HepG2 (cell line): ENCODE data around the gene MRFAP1. TPM values are rescaled to one million over a fixed set of nuclear protein-coding genes. Genes with fewer than 3 reads are reported as not detected.

ENCODE experiments used
- ATRX ChIP-seq: sonication (generic); formaldehyde crosslinking; IDR thresholded peaks from 2 replicates; pipeline ENCODE4 v1.4.0; 2020; ENCODE audit warnings: missing genetic modification reagents, borderline replicate concordance
- HES4 ChIP-seq: sonication (generic); formaldehyde crosslinking; IDR thresholded peaks from 2 replicates; pipeline ENCODE4 v1.9.0; 2021; ENCODE audit warnings: mild to moderate bottlenecking, missing genetic modification reagents, borderline replicate concordance
- HOXA7 ChIP-seq: sonication (generic); formaldehyde crosslinking; IDR thresholded peaks from 2 replicates; pipeline ENCODE4 v1.8.1; 2022; ENCODE audit warnings: mild to moderate bottlenecking, missing genetic modification reagents, moderate library complexity
- JDP2 ChIP-seq: sonication (generic); formaldehyde crosslinking; IDR thresholded peaks from 2 replicates; pipeline ENCODE4 v1.8.1; 2022; ENCODE audit warnings: missing genetic modification reagents, borderline replicate concordance
- MEF2D ChIP-seq: sonication (generic); formaldehyde crosslinking; IDR thresholded peaks from 2 replicates; pipeline ENCODE4 v1.5.1; 2020; ENCODE audit warnings: mild to moderate bottlenecking, missing genetic modification reagents
- MXI1 ChIP-seq: IDR thresholded peaks from 3 replicates; pipeline ENCODE4 v1.6.1; 2012; ENCODE audit warnings: low read depth, low read length, inconsistent platforms, borderline replicate concordance
- NR2F2 ChIP-seq: IDR thresholded peaks from 2 replicates; pipeline ENCODE4 v1.6.1; 2012; ENCODE audit warnings: low read depth, inconsistent platforms, borderline replicate concordance
- STAT5B ChIP-seq: sonication (generic); formaldehyde crosslinking; IDR thresholded peaks from 2 replicates; pipeline ENCODE4 v1.4.0; 2020; ENCODE audit warnings: missing genetic modification reagents
- ZNF607 ChIP-seq: sonication (generic); formaldehyde crosslinking; IDR thresholded peaks from 2 replicates; pipeline ENCODE4 v1.5.1; 2020; ENCODE audit warnings: missing genetic modification reagents, mild to moderate bottlenecking, borderline replicate concordance
- polyA plus RNA-seq, 8 experiments: library from polyadenylated mRNA; depleted of rRNA in 3 of 8; stranded (reverse) in 7 of 8; unstranded in 1 of 8; fragments of >200 nt; fragmentation: Illumina TruSeq in 4 of 8; extraction: Trizol in 4 of 8; gene quantifications; 2 replicates each; pipeline versions ENCODE4 v1.2.1 to v1.2.3, GENCODE V29; 2011 to 2016; ENCODE audit warnings: low read depth in 4 of 8, missing spikeins in 1 of 8, mixed read lengths in 1 of 8; ENCODE audit not compliant: insufficient read depth in 1 of 8
- total RNA-seq, 5 experiments: library from RNA; depleted of rRNA; stranded (reverse); fragments of >200 nt; fragmentation: Illumina TruSeq; extraction: Trizol; gene quantifications; 2 replicates each; pipeline ENCODE4 v1.2.3, GENCODE V29; 2016; ENCODE audit warnings: low read depth in 1 of 5
- TF ChIP-seq, protein P1 (sequence below), 2 experiments: fragments of 450-650 bp in 1 of 2; sonication (generic) in 1 of 2; formaldehyde crosslinking in 1 of 2; IDR thresholded peaks; 2 replicates each; pipeline versions ENCODE4 v1.6.1 to v1.8.0; 2016 to 2022; ENCODE audit warnings: antibody characterized with exemption in 1 of 2, mild to moderate bottlenecking in 1 of 2, missing genetic modification reagents in 1 of 2
- TF ChIP-seq, protein P2 (sequence below): sonication (generic); formaldehyde crosslinking; IDR thresholded peaks from 2 replicates; pipeline ENCODE4 v1.8.1; 2023; ENCODE audit warnings: mild to moderate bottlenecking, missing genetic modification reagents, borderline replicate concordance
- TF ChIP-seq, protein P3 (sequence below): sonication (generic); formaldehyde crosslinking; IDR thresholded peaks from 2 replicates; pipeline ENCODE4 v1.4.0; 2020; ENCODE audit warnings: missing genetic modification reagents, mild to moderate bottlenecking, borderline replicate concordance
- TF ChIP-seq, protein P4 (sequence below): sonication (generic); formaldehyde crosslinking; IDR thresholded peaks from 2 replicates; pipeline ENCODE4 v1.4.0; 2020; ENCODE audit warnings: missing genetic modification reagents; ENCODE audit errors: not compliant biosample characterization

The MRFAP1 gene
- total and polyA plus RNA-seq, 2 of the 13 experiments (the other 11 are each of a cell fraction or from before 2014, with no cell fraction given), result 112 to 158 TPM

DNA sequence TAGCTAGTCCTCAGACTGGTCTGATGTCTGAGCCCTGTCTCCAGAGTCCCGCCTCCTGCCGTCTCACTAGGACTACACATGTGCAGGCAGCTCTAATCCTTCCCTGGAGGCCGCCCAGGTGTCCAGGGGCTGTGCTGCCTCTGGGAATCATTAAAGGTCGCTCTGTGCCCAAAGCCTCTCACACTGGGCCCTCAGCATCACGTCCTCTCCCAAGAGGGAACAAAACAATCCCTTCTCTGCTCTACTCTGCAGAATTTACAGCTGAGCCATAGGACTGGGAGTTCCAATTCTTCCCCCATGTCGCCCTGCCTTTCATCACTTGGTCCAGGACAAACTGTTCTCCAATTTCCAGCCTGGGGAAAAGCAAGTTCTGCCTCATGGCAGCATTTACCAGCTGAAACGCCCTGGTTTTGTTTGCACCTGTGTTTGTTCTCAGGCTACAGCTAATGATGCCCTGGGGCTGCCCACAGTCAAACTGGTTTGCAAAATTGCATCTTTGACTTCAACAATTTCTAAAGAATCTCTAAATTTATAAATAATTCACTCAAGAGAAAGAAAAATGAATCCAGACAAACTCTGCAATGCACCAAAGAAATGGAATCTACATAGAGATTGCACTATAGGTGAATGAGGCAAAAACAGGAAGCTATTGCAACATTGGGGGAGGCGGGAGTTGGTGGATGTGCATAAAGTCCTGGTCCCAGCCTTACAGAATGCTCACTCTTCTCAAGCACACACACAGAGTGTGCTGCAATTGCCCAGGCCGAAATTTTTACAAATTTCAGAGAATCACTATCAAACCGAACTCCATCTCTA lies 7.2 kb upstream of the MRFAP1 start (continued):
- TF ChIP-seq, protein P1, sequence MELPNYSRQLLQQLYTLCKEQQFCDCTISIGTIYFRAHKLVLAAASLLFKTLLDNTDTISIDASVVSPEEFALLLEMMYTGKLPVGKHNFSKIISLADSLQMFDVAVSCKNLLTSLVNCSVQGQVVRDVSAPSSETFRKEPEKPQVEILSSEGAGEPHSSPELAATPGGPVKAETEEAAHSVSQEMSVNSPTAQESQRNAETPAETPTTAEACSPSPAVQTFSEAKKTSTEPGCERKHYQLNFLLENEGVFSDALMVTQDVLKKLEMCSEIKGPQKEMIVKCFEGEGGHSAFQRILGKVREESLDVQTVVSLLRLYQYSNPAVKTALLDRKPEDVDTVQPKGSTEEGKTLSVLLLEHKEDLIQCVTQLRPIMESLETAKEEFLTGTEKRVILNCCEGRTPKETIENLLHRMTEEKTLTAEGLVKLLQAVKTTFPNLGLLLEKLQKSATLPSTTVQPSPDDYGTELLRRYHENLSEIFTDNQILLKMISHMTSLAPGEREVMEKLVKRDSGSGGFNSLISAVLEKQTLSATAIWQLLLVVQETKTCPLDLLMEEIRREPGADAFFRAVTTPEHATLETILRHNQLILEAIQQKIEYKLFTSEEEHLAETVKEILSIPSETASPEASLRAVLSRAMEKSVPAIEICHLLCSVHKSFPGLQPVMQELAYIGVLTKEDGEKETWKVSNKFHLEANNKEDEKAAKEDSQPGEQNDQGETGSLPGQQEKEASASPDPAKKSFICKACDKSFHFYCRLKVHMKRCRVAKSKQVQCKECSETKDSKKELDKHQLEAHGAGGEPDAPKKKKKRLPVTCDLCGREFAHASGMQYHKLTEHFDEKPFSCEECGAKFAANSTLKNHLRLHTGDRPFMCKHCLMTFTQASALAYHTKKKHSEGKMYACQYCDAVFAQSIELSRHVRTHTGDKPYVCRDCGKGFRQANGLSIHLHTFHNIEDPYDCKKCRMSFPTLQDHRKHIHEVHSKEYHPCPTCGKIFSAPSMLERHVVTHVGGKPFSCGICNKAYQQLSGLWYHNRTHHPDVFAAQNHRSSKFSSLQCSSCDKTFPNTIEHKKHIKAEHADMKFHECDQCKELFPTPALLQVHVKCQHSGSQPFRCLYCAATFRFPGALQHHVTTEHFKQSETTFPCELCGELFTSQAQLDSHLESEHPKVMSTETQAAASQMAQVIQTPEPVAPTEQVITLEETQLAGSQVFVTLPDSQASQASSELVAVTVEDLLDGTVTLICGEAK (IDR thresholded peaks at IDR 0.05), result no peak
- TF ChIP-seq, protein P1 (CRISPR knock-in tag; IDR thresholded peaks at IDR 0.05), result no peak
- no peak for TF ChIP-seq MXI1
- TF ChIP-seq MEF2D (CRISPR knock-in tag), result no peak
- TF ChIP-seq HOXA7, result no peak
- TF ChIP-seq, protein P2, sequence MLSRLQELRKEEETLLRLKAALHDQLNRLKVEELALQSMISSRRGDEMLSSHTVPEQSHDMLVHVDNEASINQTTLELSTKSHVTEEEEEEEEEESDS (CRISPR knock-in tag), result no peak
- TF ChIP-seq, protein P3, sequence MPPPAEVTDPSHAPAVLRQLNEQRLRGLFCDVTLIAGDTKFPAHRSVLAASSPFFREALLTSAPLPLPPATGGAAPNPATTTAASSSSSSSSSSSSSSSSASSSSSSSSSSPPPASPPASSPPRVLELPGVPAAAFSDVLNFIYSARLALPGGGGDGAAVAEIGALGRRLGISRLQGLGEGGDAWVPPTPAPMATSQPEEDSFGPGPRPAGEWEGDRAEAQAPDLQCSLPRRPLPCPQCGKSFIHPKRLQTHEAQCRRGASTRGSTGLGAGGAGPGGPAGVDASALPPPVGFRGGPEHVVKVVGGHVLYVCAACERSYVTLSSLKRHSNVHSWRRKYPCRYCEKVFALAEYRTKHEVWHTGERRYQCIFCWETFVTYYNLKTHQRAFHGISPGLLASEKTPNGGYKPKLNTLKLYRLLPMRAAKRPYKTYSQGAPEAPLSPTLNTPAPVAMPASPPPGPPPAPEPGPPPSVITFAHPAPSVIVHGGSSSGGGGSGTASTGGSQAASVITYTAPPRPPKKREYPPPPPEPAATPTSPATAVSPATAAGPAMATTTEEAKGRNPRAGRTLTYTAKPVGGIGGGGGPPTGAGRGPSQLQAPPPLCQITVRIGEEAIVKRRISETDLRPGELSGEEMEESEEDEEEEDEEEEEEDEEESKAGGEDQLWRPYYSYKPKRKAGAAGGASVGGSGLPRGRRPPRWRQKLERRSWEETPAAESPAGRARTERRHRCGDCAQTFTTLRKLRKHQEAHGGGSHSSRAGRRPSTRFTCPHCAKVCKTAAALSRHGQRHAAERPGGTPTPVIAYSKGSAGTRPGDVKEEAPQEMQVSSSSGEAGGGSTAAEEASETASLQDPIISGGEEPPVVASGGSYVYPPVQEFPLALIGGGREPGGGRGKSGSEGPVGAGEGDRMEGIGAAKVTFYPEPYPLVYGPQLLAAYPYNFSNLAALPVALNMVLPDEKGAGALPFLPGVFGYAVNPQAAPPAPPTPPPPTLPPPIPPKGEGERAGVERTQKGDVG (CRISPR knock-in tag), result no peak
- TF ChIP-seq HES4, result no peak
- TF ChIP-seq STAT5B, result no peak
- TF ChIP-seq JDP2 (CRISPR knock-in tag), result no peak
- no peak for TF ChIP-seq ZNF607 (CRISPR knock-in tag)
- no peak for TF ChIP-seq NR2F2
- no peak for TF ChIP-seq ATRX (CRISPR knock-in tag)
- TF ChIP-seq, protein P4, sequence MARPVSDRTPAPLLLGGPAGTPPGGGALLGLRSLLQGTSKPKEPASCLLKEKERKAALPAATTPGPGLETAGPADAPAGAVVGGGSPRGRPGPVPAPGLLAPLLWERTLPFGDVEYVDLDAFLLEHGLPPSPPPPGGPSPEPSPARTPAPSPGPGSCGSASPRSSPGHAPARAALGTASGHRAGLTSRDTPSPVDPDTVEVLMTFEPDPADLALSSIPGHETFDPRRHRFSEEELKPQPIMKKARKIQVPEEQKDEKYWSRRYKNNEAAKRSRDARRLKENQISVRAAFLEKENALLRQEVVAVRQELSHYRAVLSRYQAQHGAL (CRISPR knock-in tag), result no peak
